ENCODE measurements around the gene CDYL2. TPM values are rescaled to one million over a fixed set of nuclear protein-coding genes. Genes with fewer than 3 reads are reported as not detected.

The CDYL2 gene
- total and polyA plus RNA-seq, 2 donors (not counting 3 experiments of a cell fraction or from before 2014, with no cell fraction given) = 7.1 to 71.3 TPM

DNA sequence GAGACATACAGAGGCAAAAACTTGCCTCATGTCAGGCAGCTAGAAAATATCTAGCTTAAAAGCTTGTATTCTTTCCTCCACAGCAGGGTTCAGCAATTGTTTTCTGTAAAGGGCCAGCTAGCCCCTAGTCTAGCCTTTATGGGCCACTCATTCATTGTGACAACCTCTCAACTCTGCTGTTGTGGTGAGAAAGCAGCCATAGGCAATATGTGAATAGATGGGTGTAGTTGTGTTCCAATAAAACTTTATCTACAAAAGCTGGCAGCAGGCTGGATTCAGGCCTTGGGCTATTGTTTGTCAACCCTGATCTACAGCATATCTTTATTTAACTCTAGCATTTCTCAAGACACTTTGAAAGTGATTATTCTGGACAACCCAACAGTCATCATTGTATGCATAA is 46.4 kb upstream of the CDYL2 start:
- no TSS peak for BruUV-seq (replicated peaks)
- TF ChIP-seq EZH2 (IDR thresholded peaks at IDR 0.05; ENCODE audit: borderline replicate concordance, low read depth, low read length, severe bottlenecking) (no peak), POLR2A (IDR thresholded peaks at IDR 0.05; ENCODE audit: low read depth, low read length) (no peak), FOS (IDR thresholded peaks at IDR 0.05; ENCODE audit: borderline replicate concordance, insufficient read depth, low read length) (no peak), GATA2 (IDR thresholded peaks at IDR 0.05; ENCODE audit: insufficient read depth, insufficient read length, low read depth, low read length) (no peak), JUN (IDR thresholded peaks at IDR 0.05; ENCODE audit: borderline replicate concordance, insufficient read depth, insufficient read length, low read depth) (no peak), POLR2AphosphoS5 (IDR thresholded peaks at IDR 0.05; ENCODE audit: insufficient read depth, low read depth, low read length) (no peak), MYC (IDR thresholded peaks at IDR 0.05; ENCODE audit: low read depth, low read length) (no peak)
- TF ChIP-seq, protein P1, sequence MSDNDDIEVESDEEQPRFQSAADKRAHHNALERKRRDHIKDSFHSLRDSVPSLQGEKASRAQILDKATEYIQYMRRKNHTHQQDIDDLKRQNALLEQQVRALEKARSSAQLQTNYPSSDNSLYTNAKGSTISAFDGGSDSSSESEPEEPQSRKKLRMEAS (IDR thresholded peaks at IDR 0.05; ENCODE audit: insufficient read depth, insufficient read length) = no peak
- TF ChIP-seq, protein P2, sequence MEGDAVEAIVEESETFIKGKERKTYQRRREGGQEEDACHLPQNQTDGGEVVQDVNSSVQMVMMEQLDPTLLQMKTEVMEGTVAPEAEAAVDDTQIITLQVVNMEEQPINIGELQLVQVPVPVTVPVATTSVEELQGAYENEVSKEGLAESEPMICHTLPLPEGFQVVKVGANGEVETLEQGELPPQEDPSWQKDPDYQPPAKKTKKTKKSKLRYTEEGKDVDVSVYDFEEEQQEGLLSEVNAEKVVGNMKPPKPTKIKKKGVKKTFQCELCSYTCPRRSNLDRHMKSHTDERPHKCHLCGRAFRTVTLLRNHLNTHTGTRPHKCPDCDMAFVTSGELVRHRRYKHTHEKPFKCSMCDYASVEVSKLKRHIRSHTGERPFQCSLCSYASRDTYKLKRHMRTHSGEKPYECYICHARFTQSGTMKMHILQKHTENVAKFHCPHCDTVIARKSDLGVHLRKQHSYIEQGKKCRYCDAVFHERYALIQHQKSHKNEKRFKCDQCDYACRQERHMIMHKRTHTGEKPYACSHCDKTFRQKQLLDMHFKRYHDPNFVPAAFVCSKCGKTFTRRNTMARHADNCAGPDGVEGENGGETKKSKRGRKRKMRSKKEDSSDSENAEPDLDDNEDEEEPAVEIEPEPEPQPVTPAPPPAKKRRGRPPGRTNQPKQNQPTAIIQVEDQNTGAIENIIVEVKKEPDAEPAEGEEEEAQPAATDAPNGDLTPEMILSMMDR (IDR thresholded peaks at IDR 0.05; ENCODE audit: extremely low read depth in 1 of 2, insufficient read depth in 1 of 2, low read depth in 1 of 2, low read length in 2 of 2) = no peak
- Histone ChIP-seq H3K9me1 (replicated peaks; ENCODE audit: control insufficient read depth, extremely low read depth, insufficient read depth, low read length) (no peaks in the 10 kb centered on the region), H3K9me3 (replicated peaks; ENCODE audit: control insufficient read depth, insufficient read depth, low read length) (no peaks in the 10 kb centered on the region), H3K4me1 (ENCODE audit: control insufficient read depth, extremely low read depth, insufficient read depth, low read length) (no peaks in the 10 kb centered on the region), H3K27me3 (ENCODE audit: control insufficient read depth in 2 of 2, insufficient read depth in 2 of 2, low read length in 2 of 2) (peaks cover 10 to 14% of the 10 kb centered on the region in 2 experiments), H4K20me1 (replicated peaks; ENCODE audit: control insufficient read depth, extremely low read depth, insufficient read depth, low read length) (no peaks in the 10 kb centered on the region), H3K36me3 (ENCODE audit: control insufficient read depth in 2 of 2, extremely low read depth in 1 of 2, insufficient read depth in 2 of 2, low read length in 2 of 2) (no peaks in the 10 kb centered on the region), H3K27ac (ENCODE audit: insufficient read depth, low read depth, low read length) (no peak overlapping the region), H3K4me3 (replicated peaks in 1 of 3; ENCODE audit: insufficient read depth in 1 of 3, low read depth in 1 of 3, low read length in 3 of 3) (no peak overlapping the region), H3K4me2 (ENCODE audit: insufficient read depth, low read length) (no peak overlapping the region), H3K79me2 (ENCODE audit: control insufficient read depth, insufficient read depth, low read length) (no peaks in the 10 kb centered on the region), H3K9ac (replicated peaks; ENCODE audit: extremely low read depth, insufficient read depth, low read length) (no peak overlapping the region), H2AFZ (ENCODE audit: low read depth, low read length) (no peak overlapping the region)
- intact Hi-C loops (cut with micrococcal nuclease) (no loop called here), dilution Hi-C loops (cut with MboI; ENCODE audit: extremely low pct_ligation_motif_present, low sequenced_read_pairs) (no loop called here)
- FAIRE-seq = no peak
- DNase-seq (ENCODE audit: low read depth, low spot score) = no peak
- ChIA-PET CTCF (interaction anchor here (2.6 kb wide), 1 partner anchor 324 kb away, joined by 55 read pairs; no protein-coding TSS in a partner anchor), POLR2A (no interaction called here)
